IMR-90 (cell line): ENCODE measurements around the gene INTS2. TPM values are rescaled to one million over a fixed set of nuclear protein-coding genes. Genes with fewer than 3 reads are reported as not detected.

Source experiments
- ATAC-seq: fragments of 200-7000 bp; cut with Tn5 transposase; 2 replicates; pipeline ENCODE4 v1.9.1; 2020; ENCODE audit warnings: low read depth, mild to moderate bottlenecking, moderate library complexity
- BruUV-seq: library from RNA; stranded (reverse); fragments of 400-500 nt; replicated peaks from 2 replicates; lab custom pipeline; 2021; lab: Mats Ljungman, UMichigan
- CTCF ChIA-PET: fragments of 300-600 bp; formaldehyde crosslinking; extraction: SDS; loops from one replicate; lab custom pipeline; 2021; ENCODE audit warnings: antibody characterized with exemption; lab: Yijun Ruan, JAX
- POLR2A ChIA-PET: fragments of 300-600 bp; sonication (Branson Sonifier 250); formaldehyde crosslinking; loops from one replicate; lab custom pipeline; 2022; ENCODE audit warnings: antibody characterized with exemption; ENCODE audit not compliant: unreplicated experiment; lab: Charles Lee
- DNase-seq: peaks from one replicate; pipeline ENCODE4 v3.0.0; 2013
- H2AFZ ChIP-seq: replicated peaks from 2 replicates; pipeline ENCODE3; 2013; ENCODE audit warnings: low read length, mild to moderate bottlenecking; ENCODE audit not compliant: poor library complexity
- H2AK5ac ChIP-seq: 2 replicates; pipeline ENCODE4 v1.6.1; 2013; ENCODE audit warnings: low read depth, low read length, inconsistent platforms
- H2AK9ac ChIP-seq: replicated peaks from 2 replicates; pipeline ENCODE3; 2013; ENCODE audit warnings: mild to moderate bottlenecking, low read depth, low read length, moderate library complexity; ENCODE audit not compliant: poor library complexity
- H2BK120ac ChIP-seq: 2 replicates; pipeline ENCODE4 v1.6.1; 2013; ENCODE audit warnings: low read depth, low read length, inconsistent platforms
- H2BK15ac ChIP-seq: 3 replicates; pipeline ENCODE4 v1.6.1; 2013; ENCODE audit warnings: low read depth, low read length, inconsistent platforms
- H2BK20ac ChIP-seq: 2 replicates; pipeline ENCODE4 v1.6.1; 2013; ENCODE audit warnings: low read depth, mild to moderate bottlenecking, inconsistent platforms, low read length, moderate library complexity
- H2BK5ac ChIP-seq: 2 replicates; pipeline ENCODE4 v1.6.1; 2013; ENCODE audit warnings: mild to moderate bottlenecking, low read depth, low read length, inconsistent platforms; ENCODE audit not compliant: poor library complexity, severe bottlenecking
- H3K14ac ChIP-seq: replicated peaks from 2 replicates; pipeline ENCODE4 v1.6.1; 2013; ENCODE audit warnings: low read depth, low read length, inconsistent platforms
- H3K18ac ChIP-seq: 2 replicates; pipeline ENCODE4 v1.6.1; 2013; ENCODE audit warnings: low read depth, low read length, control low read depth
- H3K23ac ChIP-seq: 2 replicates; pipeline ENCODE4 v1.6.1; 2013; ENCODE audit warnings: low read depth, low read length, inconsistent platforms
- H3K27ac ChIP-seq: 2 replicates; pipeline ENCODE4 v1.5.1; 2013; ENCODE audit warnings: mild to moderate bottlenecking, control low read depth, low read length; ENCODE audit not compliant: insufficient read depth
- H3K27me3 ChIP-seq: 2 replicates; pipeline ENCODE4 v1.6.1; 2013; ENCODE audit warnings: low read length; ENCODE audit not compliant: control insufficient read depth, insufficient read depth
- H3K36me3 ChIP-seq: 2 replicates; pipeline ENCODE4 v1.6.1; 2013; ENCODE audit warnings: low read length, mixed read lengths; ENCODE audit not compliant: control insufficient read depth, insufficient read depth
- H3K4ac ChIP-seq: 2 replicates; pipeline ENCODE4 v1.6.1; 2013; ENCODE audit warnings: low read depth, low read length, inconsistent platforms
- H3K4me1 ChIP-seq: 2 replicates; pipeline ENCODE4 v1.6.1; 2013; ENCODE audit warnings: low read length, mixed read lengths; ENCODE audit not compliant: control insufficient read depth, insufficient read depth
- H3K4me2 ChIP-seq: 2 replicates; pipeline ENCODE4 v1.6.1; 2013; ENCODE audit warnings: low read depth, mild to moderate bottlenecking, control low read depth, low read length, moderate library complexity
- H3K4me3 ChIP-seq: 2 replicates; pipeline ENCODE4 v1.5.1; 2013; ENCODE audit warnings: low read depth, mild to moderate bottlenecking, control low read depth, low read length, moderate library complexity; ENCODE audit not compliant: insufficient read depth
- H3K56ac ChIP-seq: 2 replicates; pipeline ENCODE4 v1.6.1; 2013; ENCODE audit warnings: low read length, inconsistent platforms; ENCODE audit not compliant: insufficient read depth; ENCODE audit errors: extremely low read depth
- H3K79me1 ChIP-seq, 2 experiments: 2 replicates each; pipeline ENCODE4 v1.6.1; 2013; ENCODE audit warnings: low read length in 2 of 2, inconsistent platforms in 1 of 2, low read depth in 1 of 2
- H3K9ac ChIP-seq: 2 replicates; pipeline ENCODE4 v1.6.1; 2013; ENCODE audit warnings: low read depth, low read length, control low read depth
- H3K9me1 ChIP-seq: 2 replicates; pipeline ENCODE4 v1.6.1; 2013; ENCODE audit warnings: low read length, inconsistent platforms; ENCODE audit not compliant: insufficient read depth
- H3K9me3 ChIP-seq: 2 replicates; pipeline ENCODE4 v1.6.1; 2013; ENCODE audit warnings: low read length; ENCODE audit not compliant: control insufficient read depth, insufficient read depth
- H4K20me1 ChIP-seq: 2 replicates; pipeline ENCODE4 v1.6.1; 2013; ENCODE audit warnings: low read length, inconsistent platforms; ENCODE audit not compliant: insufficient read depth
- H4K5ac ChIP-seq: 2 replicates; pipeline ENCODE4 v1.6.1; 2013; ENCODE audit warnings: mild to moderate bottlenecking, low read depth, low read length, control low read depth
- H4K8ac ChIP-seq, 2 experiments: 2 replicates each; pipeline ENCODE4 v1.6.1; 2013; ENCODE audit warnings: low read depth in 2 of 2, low read length in 2 of 2, control low read depth in 1 of 2, inconsistent platforms in 1 of 2
- H4K91ac ChIP-seq: 2 replicates; pipeline ENCODE4 v1.6.1; 2013; ENCODE audit warnings: low read depth, low read length, inconsistent platforms; ENCODE audit not compliant: insufficient read depth
- BHLHE40 ChIP-seq: fragments of 150-350 bp; IDR thresholded peaks from 2 replicates; pipeline ENCODE4 v1.6.1; 2016; ENCODE audit warnings: mild to moderate bottlenecking, low read depth, low read length
- CEBPB ChIP-seq: IDR thresholded peaks from 2 replicates; pipeline ENCODE4 v1.6.1; 2012; ENCODE audit warnings: low read depth, low read length, improper control_type of control experiment
- CHD1 ChIP-seq: IDR thresholded peaks from 2 replicates; pipeline ENCODE4 v1.6.1; 2012; ENCODE audit warnings: low read depth, low read length, improper control_type of control experiment
- ELK1 ChIP-seq: fragments of 150-350 bp; IDR thresholded peaks from 2 replicates; pipeline ENCODE4 v1.6.1; 2016; ENCODE audit warnings: low read depth, mild to moderate bottlenecking, low read length, moderate library complexity, borderline replicate concordance
- MAFK ChIP-seq: IDR thresholded peaks from 2 replicates; pipeline ENCODE4 v1.6.1; 2012; ENCODE audit warnings: low read depth, low read length, improper control_type of control experiment
- MAZ ChIP-seq: IDR thresholded peaks from 2 replicates; pipeline ENCODE4 v1.6.1; 2012; ENCODE audit warnings: low read depth, mild to moderate bottlenecking, low read length, improper control_type of control experiment, moderate library complexity, borderline replicate concordance
- MXI1 ChIP-seq: IDR thresholded peaks from 2 replicates; pipeline ENCODE4 v1.6.1; 2012; ENCODE audit warnings: low read depth, mild to moderate bottlenecking, low read length, moderate library complexity, borderline replicate concordance
- NFE2L2 ChIP-seq: fragments of 150-350 bp; IDR thresholded peaks from 2 replicates; pipeline ENCODE4 v1.6.1; 2016; ENCODE audit warnings: low read depth, mild to moderate bottlenecking, low read length
- POLR2A ChIP-seq: IDR thresholded peaks from 2 replicates; pipeline ENCODE4 v1.6.1; 2012; ENCODE audit warnings: mild to moderate bottlenecking, low read depth, low read length
- RAD21 ChIP-seq: IDR thresholded peaks from 2 replicates; pipeline ENCODE4 v1.6.1; 2012; ENCODE audit warnings: low read length, improper control_type of control experiment
- RCOR1 ChIP-seq: IDR thresholded peaks from 2 replicates; pipeline ENCODE4 v1.6.1; 2012; ENCODE audit warnings: mild to moderate bottlenecking, low read length, improper control_type of control experiment; ENCODE audit not compliant: insufficient replicate concordance
- RFX5 ChIP-seq: IDR thresholded peaks from 2 replicates; pipeline ENCODE4 v1.8.0; 2012; ENCODE audit warnings: low read depth, mild to moderate bottlenecking, low read length, moderate library complexity
- SMC3 ChIP-seq: fragments of 150-350 bp; IDR thresholded peaks from 2 replicates; pipeline ENCODE4 v1.6.1; 2016; ENCODE audit warnings: low read depth, mild to moderate bottlenecking, antibody characterized with exemption, low read length, moderate library complexity
- WGBS, 2 experiments: methylation state at CpG; one replicate each; pipeline versions ENCODE4 v1.1.5 to v1.1.7; 2013; ENCODE audit warnings: missing lambda C conversion rate in 2 of 2; ENCODE audit not compliant: insufficient read length in 1 of 2; ENCODE audit errors: extremely low coverage in 2 of 2; 5-methylcytosine and 5-hydroxymethylcytosine counted together
- dilution Hi-C: fragments of 300-500 bp; cut with HindIII; formaldehyde crosslinking; loops from one replicate; pipeline ENCODE4 v1.14.3; 2018; ENCODE audit warnings: low sequenced_read_pairs; ENCODE audit not compliant: unreplicated experiment
- in situ Hi-C: fragments of 300-500 bp; cut with MboI; formaldehyde crosslinking; loops from 3 replicates; pipeline ENCODE4 v1.14.3; 2019; ENCODE audit warnings: low sequenced_read_pairs, inconsistent platforms, mixed read lengths
- intact Hi-C: fragments of 100-400 bp; cut with micrococcal nuclease; formaldehyde crosslinking; loops from 2 replicates; pipeline ENCODE4 v1.10.0; 2022
- polyA plus RNA-seq, 3 experiments: library from polyadenylated mRNA; depleted of rRNA; stranded (reverse); fragments of >200 nt; gene quantifications; 2 replicates each; pipeline ENCODE4 v1.2.3, GENCODE V29; 2012; ENCODE audit warnings: low replicate concordance in 1 of 3
- total RNA-seq: library from RNA; depleted of rRNA; stranded (reverse); fragments of >200 nt; gene quantifications from 2 replicates; pipeline ENCODE4 v1.2.3, GENCODE V29; 2012
- TF ChIP-seq, protein P1 (sequence below): conservative IDR thresholded peaks from 2 replicates; pipeline ENCODE4 v1.5.1; 2012; ENCODE audit warnings: mild to moderate bottlenecking, low read depth, low read length, improper control_type of control experiment
- TF ChIP-seq, protein P2 (sequence below): fragments of 150-350 bp; IDR thresholded peaks from 2 replicates; pipeline ENCODE4 v1.6.1; 2017; ENCODE audit warnings: mild to moderate bottlenecking, antibody characterized with exemption, low read length, low read depth

INTS2 gene
- total and polyA plus RNA-seq, 2 of the 4 experiments (the other 2 are of a cell fraction): 4.0 to 17.4 TPM

GRCh38 chr17:61863801-61864126 lies 64.0 kb downstream of the INTS2 start:
- ATAC-seq (peak; percentile 19), DNase-seq (no peak)
- Histone ChIP-seq H2AFZ (peak overlapping the region; percentile 98), H3K27ac (peak overlapping the region; percentile 2), H3K36me3 (no peaks in the 10 kb centered on the region; the same call in 1 of the 2 replicates), H2BK15ac (no peak overlapping the region), H3K4me3 (peak overlapping the region; percentile 77), H3K9ac (peak overlapping the region; percentile 47), H2BK120ac (peak overlapping the region; percentile 35; the same call in 1 of the 2 replicates), H3K4me1 (peaks cover 3% of the 10 kb centered on the region; the same call in 1 of the 2 replicates), H4K20me1 (no peaks in the 10 kb centered on the region), H3K79me1 (peaks cover 4 to 27% of the 10 kb centered on the region in 2 experiments; a peak in 3 of 4 replicates), H2AK5ac (no peak overlapping the region), H3K4me2 (peak overlapping the region; percentile 82), H3K56ac (peak overlapping the region; percentile 42; the same call in 1 of the 2 replicates), H2BK5ac (peak overlapping the region; percentile 17), H3K9me3 (no peaks in the 10 kb centered on the region), H3K23ac (peak overlapping the region; percentile 32; the same call in 1 of the 2 replicates), H3K9me1 (0 out of 2 replicates have a peak, but pooled peaks cover 5% of the 10 kb centered on the region), H2BK20ac (peak overlapping the region; percentile 28; the same call in 1 of the 2 replicates), H4K91ac (no peak overlapping the region), H4K8ac (peak overlapping the region in 1 of 2 experiments; percentile 53; a peak in 1 of 4 replicates), H3K4ac (peak overlapping the region; percentile 46), H4K5ac (peak overlapping the region; percentile 24; the same call in 1 of the 2 replicates), H3K27me3 (no peaks in the 10 kb centered on the region), H2AK9ac (no peak overlapping the region), H3K18ac (no peak overlapping the region; the same call in 1 of the 2 replicates), H3K14ac (0 out of 2 replicates have a peak overlapping the region, but pooled peaks have one; percentile 41)
- ChIA-PET POLR2A (no interaction called here), CTCF (interaction anchor here (0.6 to 0.9 kb wide), 4 partner anchors 9 to 1583 kb away, joined by 4 to 5 read pairs (median 5); no protein-coding TSS in a partner anchor)
- BruUV-seq: no TSS peak
- dilution Hi-C loops (no loop called here), intact Hi-C loops (no loop called here), in situ Hi-C loops (no loop called here)
- 0% methylated on average over 1 of the region's 8 CpGs; no CpG with 5 or more reads in 1 of the 2 experiments for WGBS, 2 experiments
- TF ChIP-seq SMC3 (no peak), RFX5 (no peak), RCOR1 (no peak), MAZ (no peak), ELK1 (no peak), MAFK (no peak), NFE2L2 (no peak), POLR2A (no peak), RAD21 (no peak), BHLHE40 (no peak), CHD1 (no peak), MXI1 (no peak), CEBPB (no peak)
- TF ChIP-seq, protein P1, sequence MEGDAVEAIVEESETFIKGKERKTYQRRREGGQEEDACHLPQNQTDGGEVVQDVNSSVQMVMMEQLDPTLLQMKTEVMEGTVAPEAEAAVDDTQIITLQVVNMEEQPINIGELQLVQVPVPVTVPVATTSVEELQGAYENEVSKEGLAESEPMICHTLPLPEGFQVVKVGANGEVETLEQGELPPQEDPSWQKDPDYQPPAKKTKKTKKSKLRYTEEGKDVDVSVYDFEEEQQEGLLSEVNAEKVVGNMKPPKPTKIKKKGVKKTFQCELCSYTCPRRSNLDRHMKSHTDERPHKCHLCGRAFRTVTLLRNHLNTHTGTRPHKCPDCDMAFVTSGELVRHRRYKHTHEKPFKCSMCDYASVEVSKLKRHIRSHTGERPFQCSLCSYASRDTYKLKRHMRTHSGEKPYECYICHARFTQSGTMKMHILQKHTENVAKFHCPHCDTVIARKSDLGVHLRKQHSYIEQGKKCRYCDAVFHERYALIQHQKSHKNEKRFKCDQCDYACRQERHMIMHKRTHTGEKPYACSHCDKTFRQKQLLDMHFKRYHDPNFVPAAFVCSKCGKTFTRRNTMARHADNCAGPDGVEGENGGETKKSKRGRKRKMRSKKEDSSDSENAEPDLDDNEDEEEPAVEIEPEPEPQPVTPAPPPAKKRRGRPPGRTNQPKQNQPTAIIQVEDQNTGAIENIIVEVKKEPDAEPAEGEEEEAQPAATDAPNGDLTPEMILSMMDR: no peak
- TF ChIP-seq, protein P2, sequence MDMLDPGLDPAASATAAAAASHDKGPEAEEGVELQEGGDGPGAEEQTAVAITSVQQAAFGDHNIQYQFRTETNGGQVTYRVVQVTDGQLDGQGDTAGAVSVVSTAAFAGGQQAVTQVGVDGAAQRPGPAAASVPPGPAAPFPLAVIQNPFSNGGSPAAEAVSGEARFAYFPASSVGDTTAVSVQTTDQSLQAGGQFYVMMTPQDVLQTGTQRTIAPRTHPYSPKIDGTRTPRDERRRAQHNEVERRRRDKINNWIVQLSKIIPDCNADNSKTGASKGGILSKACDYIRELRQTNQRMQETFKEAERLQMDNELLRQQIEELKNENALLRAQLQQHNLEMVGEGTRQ: no peak
